NCI-H345 treated with DMSO at 0.1 percent for 48 hours (cell line): Measurements from ENCODE around the gene RTF1.
A peak's percentile ranks its signal among the peaks of the same experiment; 100 is the strongest.

Source experiments
- DNase-seq: peaks from one replicate; lab custom pipeline; 2025; ENCODE audit not compliant: unreplicated experiment; lab: John Stamatoyannopoulos, UW

RTF1 gene

DNA sequence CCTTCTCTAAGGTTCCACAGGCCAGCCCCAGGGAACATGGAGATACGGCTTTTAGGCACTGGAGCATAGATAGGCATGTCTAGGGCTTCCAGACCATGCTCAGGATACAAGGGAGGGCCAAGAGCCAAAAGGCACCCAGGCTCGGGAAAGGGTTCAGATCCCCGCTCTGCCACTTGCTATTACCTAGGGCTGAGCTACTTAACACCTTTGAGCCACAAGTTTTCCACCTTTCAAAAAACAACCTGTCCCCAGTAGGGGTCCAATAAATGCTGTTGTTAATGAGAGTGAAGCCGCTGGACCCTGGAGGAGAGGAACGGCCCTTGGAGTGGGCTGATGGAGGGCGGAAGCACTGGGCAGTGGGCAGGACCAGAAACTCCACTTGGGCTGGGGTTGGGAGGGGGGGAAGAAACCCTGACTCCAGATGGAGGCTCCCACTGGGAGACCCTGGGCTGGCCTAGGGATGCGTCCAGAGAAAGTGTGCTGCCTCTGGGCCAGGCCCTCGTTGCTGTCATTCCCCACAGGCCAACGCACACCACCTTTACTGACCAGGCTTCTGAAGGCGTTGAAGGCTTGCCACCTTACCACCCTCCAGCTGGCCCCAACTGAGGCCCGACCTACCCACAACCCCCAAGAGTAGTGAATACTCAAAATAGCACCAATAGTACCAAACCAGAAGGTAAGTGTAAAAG is 68.2 kb downstream of the RTF1 start:
- no peak for DNase-seq

DNA sequence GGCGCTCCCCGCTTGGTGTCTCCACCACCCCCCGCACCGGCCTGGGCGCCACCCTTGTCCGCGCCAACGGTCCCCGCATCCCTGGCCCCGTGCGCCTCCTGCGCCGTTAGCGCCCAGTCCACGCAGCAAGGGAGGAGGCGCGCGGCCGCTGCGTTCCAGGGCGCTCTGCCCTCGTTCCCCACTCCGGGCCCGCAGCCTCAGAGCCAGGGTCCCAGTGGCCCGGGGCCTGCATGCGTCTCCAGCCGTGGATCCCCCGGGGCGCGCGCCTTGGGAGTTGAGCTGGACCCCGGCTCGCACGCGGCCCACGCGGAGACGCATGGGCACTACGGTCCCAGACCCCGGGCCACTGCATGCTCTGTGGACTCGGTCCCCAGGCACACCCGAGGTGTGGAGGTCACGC is 69.4 kb downstream of the RTF1 start:
- DNase-seq = no peak

DNA sequence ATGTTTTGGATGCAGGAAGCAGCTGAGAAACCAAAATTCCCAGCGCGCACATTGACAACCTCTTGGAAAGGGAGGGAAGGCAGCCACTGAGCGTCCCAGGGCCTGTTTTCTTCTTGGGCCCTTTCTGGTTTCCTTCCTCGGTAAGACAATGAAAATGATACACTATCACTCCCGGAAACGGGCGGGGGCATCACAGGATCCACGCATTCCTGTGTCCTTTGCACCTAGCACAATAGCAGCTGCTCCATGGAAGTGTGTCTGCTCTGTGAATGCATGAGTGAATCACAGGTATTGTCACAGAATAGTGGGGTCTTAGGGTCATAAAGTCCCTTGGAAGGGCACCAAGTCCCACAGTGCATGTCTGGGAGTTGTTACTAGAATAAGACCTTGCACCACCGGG is 70.5 kb downstream of the RTF1 start:
- DNase-seq = no peak

GRCh38 chr15:41487802-41488201 is 70.9 kb downstream of the RTF1 start:
- no peak for DNase-seq

DNA sequence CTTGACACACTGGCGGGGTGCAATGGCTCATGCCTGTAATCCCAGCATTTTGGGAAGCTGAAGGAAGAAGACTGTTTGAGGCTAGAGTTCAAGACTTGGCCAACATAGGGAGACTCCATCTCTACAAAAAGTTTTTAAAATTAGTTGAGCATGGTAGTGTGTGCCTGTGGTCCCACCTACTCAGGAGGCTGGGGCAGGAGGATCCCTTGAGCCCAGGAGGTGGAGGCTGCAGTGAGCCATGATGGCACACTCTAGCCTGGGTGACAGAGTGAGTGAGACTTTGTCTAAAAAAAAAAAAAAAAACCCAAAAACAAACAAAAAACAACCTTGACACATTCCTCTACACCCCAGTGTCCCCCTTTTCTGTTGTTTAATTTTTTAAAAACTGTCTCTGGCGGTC is 72.7 kb downstream of the RTF1 start:
- DNase-seq = no peak

DNA sequence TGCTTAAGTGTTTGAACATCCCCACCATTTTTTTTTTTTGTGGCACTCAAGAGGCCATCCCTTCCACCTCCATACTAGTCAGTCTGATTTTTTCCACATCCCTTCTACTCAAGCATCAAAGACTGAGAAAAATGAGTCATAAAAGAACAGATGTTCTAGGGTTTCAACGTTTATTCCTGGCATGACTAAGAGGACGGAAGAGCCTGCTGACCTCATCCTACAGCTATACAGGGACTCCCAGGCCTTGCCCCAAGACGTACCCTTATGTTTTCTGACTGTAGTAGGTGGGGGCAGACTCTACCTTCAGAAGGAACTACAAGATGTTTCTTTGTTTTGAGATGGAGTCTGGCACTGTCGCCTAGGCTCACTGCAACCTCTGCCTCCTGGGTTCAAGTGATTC is 73.5 kb downstream of the RTF1 start:
- no peak for DNase-seq

- no peak for DNase-seq
Measured at GRCh38 chr15:41491889-41492288, 75.0 kb downstream of the RTF1 start.

DNA sequence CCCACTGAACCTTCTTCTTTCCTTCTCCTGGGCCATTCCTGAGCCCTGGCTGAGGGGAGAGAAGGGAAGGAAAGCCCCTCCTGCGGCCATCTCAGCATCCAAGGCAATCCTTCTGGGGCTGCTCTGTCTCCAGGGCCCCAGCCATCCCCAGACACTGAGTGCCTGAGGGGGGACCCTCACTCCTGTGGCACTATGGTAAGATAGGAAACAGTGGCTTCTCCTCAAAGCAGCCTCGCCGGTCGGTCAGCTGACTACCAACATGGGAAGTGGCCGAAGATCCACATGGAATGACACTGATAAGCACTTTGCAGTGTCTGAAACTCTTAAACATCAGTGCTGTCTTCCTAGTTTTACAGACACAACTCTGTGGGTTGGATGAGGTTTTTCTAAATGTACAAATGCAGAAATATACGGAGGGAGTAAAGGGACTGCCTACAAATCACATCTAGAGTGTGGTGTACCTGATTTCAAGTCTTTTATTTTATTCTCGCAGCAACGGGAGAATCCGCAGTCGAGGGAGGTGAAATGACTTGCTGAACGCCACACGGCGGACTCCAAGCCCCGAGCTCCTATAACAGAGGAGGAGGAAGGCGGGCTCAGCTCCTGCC is 75.8 kb downstream of the RTF1 start:
- no peak for DNase-seq

DNA sequence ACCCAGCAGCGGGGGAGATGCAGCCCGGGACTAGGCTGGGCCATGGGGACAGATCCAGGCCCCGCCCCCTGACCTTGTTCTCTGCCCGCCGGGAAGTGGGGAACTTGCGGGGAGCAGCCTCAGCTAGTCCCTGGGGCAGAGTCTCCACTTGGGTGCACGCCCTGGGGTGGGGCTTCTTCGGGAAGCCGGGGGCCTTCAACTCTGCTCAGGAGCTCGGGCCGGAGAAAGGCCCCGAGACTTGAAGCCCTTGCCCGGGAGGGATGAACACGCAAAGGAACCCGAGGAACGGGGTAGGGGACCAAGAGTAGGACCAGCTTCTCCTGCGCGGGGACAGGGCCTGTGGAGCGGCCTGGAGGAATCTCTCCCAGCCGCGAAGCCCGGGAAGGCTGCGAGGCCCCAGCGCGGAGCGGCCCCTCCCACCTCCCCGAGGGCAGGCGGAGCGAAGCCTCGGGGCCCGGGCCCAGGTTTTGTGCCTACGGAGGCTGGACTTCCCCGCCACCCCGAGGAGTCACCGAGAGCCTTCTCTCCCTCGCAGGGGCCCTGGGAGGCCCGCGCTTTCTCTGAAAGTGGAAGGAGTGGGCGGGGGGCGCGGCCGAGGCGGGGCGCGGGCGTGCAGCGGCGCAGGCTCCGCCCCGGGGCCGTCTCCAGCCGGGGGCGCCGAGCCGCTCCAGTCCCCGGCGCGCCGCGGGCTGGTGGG is 76.5 kb downstream of the RTF1 start, which contains the start of gene ITPKA:
Gene ITPKA (plus strand): TSS at position 670 of the 697 bp plus-strand sequence. CDS start 54 bp downstream, outside the sequence.
- DNase-seq = peak; percentile 30

- no peak for DNase-seq
Measured at GRCh38 chr15:41493902-41494189, 77.0 kb downstream of the RTF1 start.

DNA sequence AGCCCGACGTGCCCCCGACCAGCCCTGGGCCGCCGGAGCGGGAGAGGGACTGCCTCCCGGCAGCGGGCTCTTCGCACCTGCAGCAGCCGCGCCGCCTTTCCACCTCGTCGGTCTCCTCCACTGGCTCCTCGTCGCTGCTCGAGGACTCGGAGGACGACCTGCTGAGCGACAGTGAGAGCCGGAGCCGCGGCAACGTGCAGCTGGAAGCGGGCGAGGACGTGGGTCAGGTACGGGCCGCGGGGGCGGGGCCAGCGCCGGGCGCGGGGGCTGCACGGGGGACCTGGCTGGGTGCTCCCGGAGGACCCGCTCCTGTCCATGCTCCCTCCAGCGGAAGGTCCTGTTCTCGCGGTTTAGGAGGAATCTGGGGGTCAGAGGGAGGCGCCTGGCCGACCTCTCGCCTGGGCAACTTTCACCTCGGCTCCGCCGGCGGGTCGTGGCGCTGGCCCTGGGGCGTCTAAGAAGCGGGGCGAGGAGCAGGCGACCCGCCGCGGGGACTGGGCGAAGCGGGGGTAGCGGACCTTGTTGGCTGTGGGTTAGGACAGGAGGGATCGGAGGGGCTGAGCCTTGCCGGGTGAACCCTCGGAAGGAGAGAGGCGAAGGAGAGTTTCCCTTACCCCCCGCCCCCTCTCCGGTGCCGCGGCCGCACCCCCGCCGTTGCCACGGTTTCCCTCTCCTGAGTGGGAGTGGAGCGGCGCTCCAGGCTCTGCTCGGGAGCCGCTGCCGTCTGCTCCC is 77.5 kb downstream of the RTF1 start:
- DNase-seq = no peak

DNA sequence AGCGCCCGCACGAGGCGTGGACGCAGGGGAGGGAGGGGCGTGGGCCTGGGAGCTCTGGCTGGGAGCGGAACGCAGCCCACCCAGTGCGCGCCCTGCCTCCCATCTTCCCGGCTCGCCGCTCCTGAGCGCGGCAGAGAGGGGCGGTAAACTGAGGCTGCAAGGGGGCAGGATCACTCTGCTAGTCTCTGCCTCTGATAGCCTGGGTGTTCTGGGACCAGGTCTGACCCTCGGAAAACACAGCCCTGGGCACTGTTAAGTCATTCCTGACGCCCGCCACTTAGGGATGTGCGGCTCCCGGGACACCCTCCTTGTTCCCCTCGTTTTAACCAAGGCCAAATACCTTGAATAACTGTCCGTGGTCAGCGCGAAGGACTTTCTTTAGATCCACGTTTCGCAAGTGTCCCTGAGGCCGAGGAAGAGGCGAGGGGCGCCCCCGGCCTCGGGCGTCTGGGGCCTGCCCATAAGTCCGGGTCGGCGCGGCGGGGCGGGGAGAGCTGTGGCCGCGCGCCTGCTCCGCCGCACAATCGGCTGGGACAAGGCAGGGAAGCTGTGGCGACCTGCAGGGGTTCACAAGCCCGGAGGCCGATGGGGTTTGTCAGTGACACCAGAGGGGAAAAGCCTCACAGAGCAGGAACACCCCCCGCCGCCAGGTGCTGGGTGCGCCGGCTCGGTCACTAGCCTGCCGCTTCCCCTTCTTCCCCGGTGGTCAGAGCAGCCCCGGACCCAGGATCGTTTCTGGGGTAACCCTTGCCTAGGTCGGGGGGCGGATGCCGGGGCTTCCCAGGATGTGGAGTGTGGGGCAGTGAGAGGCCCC is 78.2 kb downstream of the RTF1 start:
- no peak for DNase-seq

GRCh38 chr15:41495736-41496599 is 79.1 kb downstream of the RTF1 start:
- DNase-seq = no peak

- DNase-seq = no peak
Measured at GRCh38 chr15:41498657-41499056, 81.8 kb downstream of the RTF1 start.

- DNase-seq = no peak
Measured at GRCh38 chr15:41499109-41499851, 82.4 kb downstream of the RTF1 start.

- no peak for DNase-seq
Measured at GRCh38 chr15:41501191-41501917, 84.5 kb downstream of the RTF1 start.

GRCh38 chr15:41501931-41502794 is 85.3 kb downstream of the RTF1 start:
- no peak for DNase-seq
